ENCODE measurements around the gene KRTAP10-7. TPM values are rescaled to one million over a fixed set of nuclear protein-coding genes. Genes with fewer than 3 reads are reported as not detected.

Gene KRTAP10-7
- total and polyA plus RNA-seq, 7 experiments from 2014 or later, result not detected

GRCh38 chr21:44566403-44566802 is 34.0 kb upstream of the KRTAP10-7 start:
- ATAC-seq, result peak; percentile 27
- peaks cover 0 to 2% (median 0%) of the 10 kb centered on the region in 3 experiments for H3K9me3 ChIP-seq (ENCODE audit: control insufficient read depth in 2 of 3, low read length in 3 of 3)
- H3K27ac Mint-ChIP-seq, result no peak overlapping the region
- ChIA-PET CTCF (no interaction called here), POLR2A (no interaction called here)
- intact Hi-C loops (cut with micrococcal nuclease), result no loop called here
- H3K4me3 Mint-ChIP-seq, result no peak overlapping the region
- H3K4me1 ChIP-seq (ENCODE audit: control insufficient read depth in 2 of 2, insufficient read depth in 2 of 2, low read length in 2 of 2), result peaks cover 0 to 10% of the 10 kb centered on the region in 2 donors
- H3K27me3 ChIP-seq (ENCODE audit: control insufficient read depth in 2 of 2, insufficient read depth in 2 of 2, low read length in 2 of 2), result no peaks in the 10 kb centered on the region
- peaks cover 0 to 13% (median 0%) of the 10 kb centered on the region in 5 donors for H3K27me3 Mint-ChIP-seq
- peaks cover 12 to 16% (median 14%) of the 10 kb centered on the region in 7 donors for H3K4me1 Mint-ChIP-seq
- no peak overlapping the region for H3K4me3 ChIP-seq (ENCODE audit: low read length)
- H3K27ac ChIP-seq (ENCODE audit: low read depth, low read length), result no peak overlapping the region
- H3K36me3 Mint-ChIP-seq, result peaks cover 1 to 16% (median 10%) of the 10 kb centered on the region in 5 donors
- H3K9me3 Mint-ChIP-seq, result peaks cover 4 to 29% (median 12%) of the 10 kb centered on the region in 11 donors
- no peaks in the 10 kb centered on the region for H3K36me3 ChIP-seq (ENCODE audit: control insufficient read depth in 2 of 3, insufficient read depth in 3 of 3, low read length in 3 of 3)
- no peak for DNase-seq

GRCh38 chr21:44567481-44568171 is 32.8 kb upstream of the KRTAP10-7 start:
- Histone ChIP-seq H3K27me3 (ENCODE audit: control insufficient read depth in 2 of 2, insufficient read depth in 2 of 2, low read length in 2 of 2) (no peaks in the 10 kb centered on the region), H3K4me1 (ENCODE audit: control insufficient read depth in 2 of 2, insufficient read depth in 2 of 2, low read length in 2 of 2) (peaks cover 0 to 10% of the 10 kb centered on the region in 2 donors), H3K4me3 (ENCODE audit: low read length) (no peak overlapping the region), H3K9me3 (ENCODE audit: control insufficient read depth in 2 of 3, low read length in 3 of 3) (peaks cover 0 to 4% (median 0%) of the 10 kb centered on the region in 3 experiments), H3K36me3 (ENCODE audit: control insufficient read depth in 2 of 3, insufficient read depth in 3 of 3, low read length in 3 of 3) (no peaks in the 10 kb centered on the region), H3K27ac (ENCODE audit: low read depth, low read length) (no peak overlapping the region)
- no peak overlapping the region for H3K27ac Mint-ChIP-seq
- peaks cover 0 to 5% (median 0%) of the 10 kb centered on the region in 5 donors for H3K27me3 Mint-ChIP-seq
- peaks cover 12 to 16% (median 14%) of the 10 kb centered on the region in 7 donors for H3K4me1 Mint-ChIP-seq
- CTCF ChIA-PET, result no interaction called here
- ATAC-seq, result no peak
- DNase-seq, result no peak
- intact Hi-C loops (cut with micrococcal nuclease), result no loop called here
- no peak overlapping the region for H3K4me3 Mint-ChIP-seq
- H3K36me3 Mint-ChIP-seq, result peaks cover 2 to 14% (median 4%) of the 10 kb centered on the region in 5 donors
- H3K9me3 Mint-ChIP-seq, result peaks cover 0 to 26% (median 5%) of the 10 kb centered on the region in 11 donors
- POLR2A ChIA-PET, result no interaction called here

- intact Hi-C loops (cut with micrococcal nuclease), result no loop called here
- DNase-seq (no peak), ATAC-seq (no peak)
- Mint-ChIP-seq H3K27me3 (peaks cover 0 to 5% (median 0%) of the 10 kb centered on the region in 5 donors), H3K36me3 (peaks cover 1 to 9% (median 3%) of the 10 kb centered on the region in 5 donors), H3K9me3 (peaks cover 0 to 20% (median 2%) of the 10 kb centered on the region in 11 donors), H3K27ac (no peak overlapping the region), H3K4me1 (peaks cover 12 to 16% (median 14%) of the 10 kb centered on the region in 7 donors), H3K4me3 (no peak overlapping the region)
- Histone ChIP-seq H3K4me1 (ENCODE audit: control insufficient read depth in 2 of 2, insufficient read depth in 2 of 2, low read length in 2 of 2) (peaks cover 0 to 10% of the 10 kb centered on the region in 2 donors), H3K4me3 (ENCODE audit: low read length) (no peak overlapping the region), H3K27me3 (ENCODE audit: control insufficient read depth in 2 of 2, insufficient read depth in 2 of 2, low read length in 2 of 2) (no peaks in the 10 kb centered on the region), H3K27ac (ENCODE audit: low read depth, low read length) (no peak overlapping the region), H3K36me3 (ENCODE audit: control insufficient read depth in 2 of 3, insufficient read depth in 3 of 3, low read length in 3 of 3) (no peaks in the 10 kb centered on the region), H3K9me3 (ENCODE audit: control insufficient read depth in 2 of 3, low read length in 3 of 3) (peaks cover 0 to 4% (median 0%) of the 10 kb centered on the region in 3 experiments)
- POLR2A ChIA-PET, result interaction anchor here (0.8 kb wide), 1 partner anchor 139 kb away, joined by 3 read pairs; no protein-coding TSS in a partner anchor
- CTCF ChIA-PET, result no interaction called here
Observed at GRCh38 chr21:44568261-44568660, 32.1 kb upstream of the KRTAP10-7 start.

GRCh38 chr21:44568667-44569556 is 31.5 kb upstream of the KRTAP10-7 start:
- peaks cover 0 to 18% (median 0%) of the 10 kb centered on the region in 11 donors for H3K9me3 Mint-ChIP-seq
- ChIA-PET CTCF (no interaction called here), POLR2A (interaction anchor here (0.8 kb wide), 1 partner anchor 138 kb away, joined by 3 read pairs; no protein-coding TSS in a partner anchor)
- H3K36me3 Mint-ChIP-seq, result peaks cover 0 to 9% (median 3%) of the 10 kb centered on the region in 5 donors
- H3K27me3 ChIP-seq (ENCODE audit: control insufficient read depth in 2 of 2, insufficient read depth in 2 of 2, low read length in 2 of 2), result no peaks in the 10 kb centered on the region
- peak overlapping the region in 2 of 10 donors; percentile 5 to 44 for H3K4me3 Mint-ChIP-seq
- H3K27ac Mint-ChIP-seq, result peak overlapping the region in 3 of 9 donors; percentile 42 to 88 (median 83)
- H3K27me3 Mint-ChIP-seq, result peaks cover 0 to 5% (median 0%) of the 10 kb centered on the region in 5 donors
- H3K4me1 ChIP-seq (ENCODE audit: control insufficient read depth in 2 of 2, insufficient read depth in 2 of 2, low read length in 2 of 2), result peaks cover 0 to 10% of the 10 kb centered on the region in 2 donors
- H3K4me3 ChIP-seq (ENCODE audit: low read length), result no peak overlapping the region
- peaks cover 0 to 4% (median 0%) of the 10 kb centered on the region in 3 experiments for H3K9me3 ChIP-seq (ENCODE audit: control insufficient read depth in 2 of 3, low read length in 3 of 3)
- ATAC-seq (no peak), DNase-seq (no peak)
- no peak overlapping the region for H3K27ac ChIP-seq (ENCODE audit: low read depth, low read length)
- H3K4me1 Mint-ChIP-seq, result peaks cover 12 to 16% (median 14%) of the 10 kb centered on the region in 7 donors
- intact Hi-C loops (cut with micrococcal nuclease), result no loop called here
- no peaks in the 10 kb centered on the region for H3K36me3 ChIP-seq (ENCODE audit: control insufficient read depth in 2 of 3, insufficient read depth in 3 of 3, low read length in 3 of 3)

GRCh38 chr21:44569861-44570517 is 30.4 kb upstream of the KRTAP10-7 start:
- Mint-ChIP-seq H3K9me3 (peaks cover 0 to 15% (median 0%) of the 10 kb centered on the region in 11 donors), H3K27ac (no peak overlapping the region), H3K4me3 (no peak overlapping the region), H3K4me1 (peaks cover 5 to 13% (median 8%) of the 10 kb centered on the region in 7 donors), H3K27me3 (peaks cover 0 to 11% (median 0%) of the 10 kb centered on the region in 5 donors), H3K36me3 (peaks cover 0 to 8% (median 3%) of the 10 kb centered on the region in 5 donors)
- intact Hi-C loops (cut with micrococcal nuclease), result no loop called here
- ATAC-seq (no peak), DNase-seq (no peak)
- H3K4me3 ChIP-seq (ENCODE audit: low read length), result no peak overlapping the region
- CTCF ChIA-PET, result no interaction called here
- POLR2A ChIA-PET, result no interaction called here
- no peaks in the 10 kb centered on the region for H3K36me3 ChIP-seq (ENCODE audit: control insufficient read depth in 2 of 3, insufficient read depth in 3 of 3, low read length in 3 of 3)
- H3K4me1 ChIP-seq (ENCODE audit: control insufficient read depth in 2 of 2, insufficient read depth in 2 of 2, low read length in 2 of 2), result peaks cover 0 to 2% of the 10 kb centered on the region in 2 donors
- H3K27me3 ChIP-seq (ENCODE audit: control insufficient read depth in 2 of 2, insufficient read depth in 2 of 2, low read length in 2 of 2), result no peaks in the 10 kb centered on the region
- H3K27ac ChIP-seq (ENCODE audit: low read depth, low read length), result no peak overlapping the region
- peaks cover 0 to 4% (median 0%) of the 10 kb centered on the region in 3 experiments for H3K9me3 ChIP-seq (ENCODE audit: control insufficient read depth in 2 of 3, low read length in 3 of 3)

GRCh38 chr21:44571296-44571695 is 29.1 kb upstream of the KRTAP10-7 start:
- no peak overlapping the region for H3K4me3 Mint-ChIP-seq
- ChIA-PET POLR2A (no interaction called here), CTCF (no interaction called here)
- intact Hi-C loops (cut with micrococcal nuclease), result no loop called here
- ATAC-seq, result no peak
- H3K4me1 Mint-ChIP-seq, result peaks cover 0 to 15% (median 5%) of the 10 kb centered on the region in 7 donors
- peaks cover 0 to 4% (median 0%) of the 10 kb centered on the region in 3 experiments for H3K9me3 ChIP-seq (ENCODE audit: control insufficient read depth in 2 of 3, low read length in 3 of 3)
- H3K4me3 ChIP-seq (ENCODE audit: low read length), result no peak overlapping the region
- no peak for DNase-seq
- peaks cover 0 to 4% (median 3%) of the 10 kb centered on the region in 5 donors for H3K36me3 Mint-ChIP-seq
- no peaks in the 10 kb centered on the region for H3K36me3 ChIP-seq (ENCODE audit: control insufficient read depth in 2 of 3, insufficient read depth in 3 of 3, low read length in 3 of 3)
- no peaks in the 10 kb centered on the region for H3K27me3 ChIP-seq (ENCODE audit: control insufficient read depth in 2 of 2, insufficient read depth in 2 of 2, low read length in 2 of 2)
- H3K27me3 Mint-ChIP-seq, result peaks cover 0 to 11% (median 4%) of the 10 kb centered on the region in 5 donors
- H3K4me1 ChIP-seq (ENCODE audit: control insufficient read depth in 2 of 2, insufficient read depth in 2 of 2, low read length in 2 of 2), result no peaks in the 10 kb centered on the region
- H3K9me3 Mint-ChIP-seq, result peaks cover 0 to 21% (median 5%) of the 10 kb centered on the region in 11 donors
- H3K27ac ChIP-seq (ENCODE audit: low read depth, low read length), result no peak overlapping the region
- H3K27ac Mint-ChIP-seq, result peak overlapping the region in 2 of 9 donors; percentile 27 to 64

All from naive thymus-derived CD4-positive, alpha-beta T cell (primary cell).